ENCODE measurements around the gene TUBA1A. TPM values are rescaled to one million over a fixed set of nuclear protein-coding genes. Genes with fewer than 3 reads are reported as not detected.

Gene TUBA1A
- total RNA-seq, 1 donor from 2014 or later = 8.2 TPM

GRCh38 chr12:49230805-49231194 is 41.9 kb upstream of the TUBA1A start:
- Histone ChIP-seq H3K27me3 (ENCODE audit: control insufficient read depth, insufficient read depth, low read length) (no peaks in the 10 kb centered on the region), H3K36me3 (ENCODE audit: control insufficient read depth, insufficient read depth, low read length) (no peaks in the 10 kb centered on the region), H3K4me3 (ENCODE audit: low read depth, low read length) (no peak overlapping the region)
- DNase-seq (ENCODE audit: low read depth) (no peak), FAIRE-seq (no peak)
- TF ChIP-seq, protein P1, sequence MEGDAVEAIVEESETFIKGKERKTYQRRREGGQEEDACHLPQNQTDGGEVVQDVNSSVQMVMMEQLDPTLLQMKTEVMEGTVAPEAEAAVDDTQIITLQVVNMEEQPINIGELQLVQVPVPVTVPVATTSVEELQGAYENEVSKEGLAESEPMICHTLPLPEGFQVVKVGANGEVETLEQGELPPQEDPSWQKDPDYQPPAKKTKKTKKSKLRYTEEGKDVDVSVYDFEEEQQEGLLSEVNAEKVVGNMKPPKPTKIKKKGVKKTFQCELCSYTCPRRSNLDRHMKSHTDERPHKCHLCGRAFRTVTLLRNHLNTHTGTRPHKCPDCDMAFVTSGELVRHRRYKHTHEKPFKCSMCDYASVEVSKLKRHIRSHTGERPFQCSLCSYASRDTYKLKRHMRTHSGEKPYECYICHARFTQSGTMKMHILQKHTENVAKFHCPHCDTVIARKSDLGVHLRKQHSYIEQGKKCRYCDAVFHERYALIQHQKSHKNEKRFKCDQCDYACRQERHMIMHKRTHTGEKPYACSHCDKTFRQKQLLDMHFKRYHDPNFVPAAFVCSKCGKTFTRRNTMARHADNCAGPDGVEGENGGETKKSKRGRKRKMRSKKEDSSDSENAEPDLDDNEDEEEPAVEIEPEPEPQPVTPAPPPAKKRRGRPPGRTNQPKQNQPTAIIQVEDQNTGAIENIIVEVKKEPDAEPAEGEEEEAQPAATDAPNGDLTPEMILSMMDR (IDR thresholded peaks at IDR 0.05; ENCODE audit: insufficient read depth, low read length, severe bottlenecking) = no peak

DNA sequence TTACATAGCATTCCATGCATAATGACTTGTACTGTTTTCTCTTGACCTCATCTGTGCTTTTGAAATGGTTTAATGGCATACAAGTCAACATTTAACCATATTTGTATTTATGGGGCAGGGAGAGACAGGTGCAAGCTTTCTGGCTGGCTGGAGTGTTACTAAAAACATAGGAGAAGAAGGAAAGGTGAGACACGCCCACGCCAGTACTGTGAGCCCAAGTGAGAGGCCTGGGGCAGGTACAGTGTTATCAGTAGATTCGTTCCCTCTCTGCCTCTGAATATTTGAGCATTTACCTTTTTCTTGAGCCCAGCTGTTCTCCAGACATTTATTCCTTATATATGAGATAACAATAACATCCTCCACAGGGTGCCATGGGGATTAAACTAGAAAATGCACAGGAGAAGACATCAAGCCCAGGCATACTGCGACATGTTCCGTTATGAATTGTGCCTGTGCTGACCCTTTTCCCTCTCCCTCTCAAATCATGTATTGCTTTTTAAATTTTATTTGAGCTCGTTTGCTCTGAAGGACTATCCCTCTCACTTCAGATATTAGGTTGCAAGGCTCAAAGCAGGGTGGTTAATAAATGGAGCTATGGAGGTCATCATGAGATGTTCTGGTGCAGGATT is 41.4 kb upstream of the TUBA1A start:
- TF ChIP-seq, protein P1 (IDR thresholded peaks at IDR 0.05; ENCODE audit: insufficient read depth, low read length, severe bottlenecking) = no peak
- Histone ChIP-seq H3K27me3 (ENCODE audit: control insufficient read depth, insufficient read depth, low read length) (no peaks in the 10 kb centered on the region), H3K36me3 (ENCODE audit: control insufficient read depth, insufficient read depth, low read length) (no peaks in the 10 kb centered on the region), H3K4me3 (ENCODE audit: low read depth, low read length) (no peak overlapping the region)
- DNase-seq (ENCODE audit: low read depth) (no peak), FAIRE-seq (no peak)

DNA sequence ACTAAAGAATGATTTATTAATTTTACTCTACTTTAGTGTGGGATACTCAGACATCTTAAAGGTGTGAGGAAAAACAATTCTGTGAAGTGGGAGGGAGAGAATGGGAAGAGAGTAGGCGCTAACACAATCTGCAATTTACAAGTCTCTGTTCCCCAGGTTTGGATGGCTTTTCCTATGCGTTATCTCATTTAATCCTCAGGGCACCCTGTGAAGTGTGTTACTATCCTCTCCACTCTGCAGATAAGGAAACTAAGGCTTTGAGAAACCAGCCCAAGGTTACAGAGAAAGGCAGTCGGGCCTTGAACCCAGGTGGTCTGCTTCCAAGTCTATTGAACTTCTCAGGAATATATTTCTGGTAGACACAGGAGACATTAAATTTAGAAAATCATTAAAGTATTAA is 39.8 kb upstream of the TUBA1A start:
- DNase-seq (ENCODE audit: low read depth) = no peak
- H3K36me3 ChIP-seq (ENCODE audit: control insufficient read depth, insufficient read depth, low read length) = no peaks in the 10 kb centered on the region
- H3K27me3 ChIP-seq (ENCODE audit: control insufficient read depth, insufficient read depth, low read length) = no peaks in the 10 kb centered on the region
- no peak for FAIRE-seq
- TF ChIP-seq, protein P1 (IDR thresholded peaks at IDR 0.05; ENCODE audit: insufficient read depth, low read length, severe bottlenecking) = no peak
- H3K4me3 ChIP-seq (ENCODE audit: low read depth, low read length) = no peak overlapping the region

DNA sequence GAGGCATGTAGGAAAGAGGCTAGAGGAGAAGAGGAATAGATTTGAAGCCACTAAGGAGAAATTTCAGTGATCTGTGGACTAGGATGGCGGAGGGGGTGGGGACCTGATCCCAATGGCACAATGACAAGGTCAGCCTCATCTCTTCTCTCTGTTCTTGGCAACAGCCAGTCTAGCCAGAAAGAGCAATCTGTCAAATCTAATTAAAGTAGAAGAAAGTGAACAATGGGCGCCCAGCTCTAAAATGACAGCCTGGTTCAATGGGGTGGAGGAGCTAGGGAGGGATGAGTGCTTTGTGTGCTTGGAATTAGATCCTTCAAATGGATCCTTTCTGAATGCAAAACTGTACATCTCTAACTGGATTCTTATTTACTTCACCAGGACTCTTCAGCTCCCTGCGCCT is 38.8 kb upstream of the TUBA1A start:
- TF ChIP-seq, protein P1 (IDR thresholded peaks at IDR 0.05; ENCODE audit: insufficient read depth, low read length, severe bottlenecking) = no peak
- FAIRE-seq = no peak
- no peaks in the 10 kb centered on the region for H3K36me3 ChIP-seq (ENCODE audit: control insufficient read depth, insufficient read depth, low read length)
- no peaks in the 10 kb centered on the region for H3K27me3 ChIP-seq (ENCODE audit: control insufficient read depth, insufficient read depth, low read length)
- H3K4me3 ChIP-seq (ENCODE audit: low read depth, low read length) = no peak overlapping the region
- DNase-seq (ENCODE audit: low read depth) = no peak

DNA sequence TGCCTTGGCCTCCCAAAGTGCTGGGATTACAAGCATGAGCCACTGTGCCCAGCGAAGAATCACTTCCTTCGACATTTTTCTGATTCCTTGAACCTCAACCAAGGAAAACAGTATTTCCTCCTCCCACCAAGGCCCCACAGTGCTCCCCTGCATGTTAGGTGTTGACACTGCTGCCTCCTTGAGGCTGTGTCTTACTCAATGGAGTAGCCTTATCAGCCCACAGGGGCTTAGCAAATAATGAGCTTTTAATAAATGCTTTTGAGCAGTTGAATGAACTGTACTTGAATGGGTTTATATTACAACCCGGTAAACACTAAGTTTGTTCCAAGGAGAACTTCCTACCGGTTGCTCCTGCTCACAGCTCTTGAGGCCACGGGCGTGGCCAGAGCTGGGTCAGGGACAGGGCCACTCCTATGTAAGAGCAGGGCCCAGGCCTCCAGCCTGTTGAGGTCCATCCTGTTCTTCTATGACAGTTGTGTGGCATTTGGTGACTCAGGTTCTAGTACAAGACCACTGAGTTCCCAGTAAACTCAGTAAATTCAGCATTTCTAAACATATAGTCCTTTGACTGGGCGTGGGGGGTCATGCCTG is 36.8 kb upstream of the TUBA1A start:
- no peak overlapping the region for H3K4me3 ChIP-seq (ENCODE audit: low read depth, low read length)
- no peak for FAIRE-seq
- no peak for DNase-seq (ENCODE audit: low read depth)
- no peaks in the 10 kb centered on the region for H3K36me3 ChIP-seq (ENCODE audit: control insufficient read depth, insufficient read depth, low read length)
- TF ChIP-seq, protein P1 (IDR thresholded peaks at IDR 0.05; ENCODE audit: insufficient read depth, low read length, severe bottlenecking) = no peak
- H3K27me3 ChIP-seq (ENCODE audit: control insufficient read depth, insufficient read depth, low read length) = no peaks in the 10 kb centered on the region

All from bronchial epithelial cell (primary cell).